Bone marrow (tissue), 2 donors: ENCODE results near the gene HOXB4.

Experiments used
- DNase-seq, 2 donors: peaks; one replicate each; lab custom pipeline; 2025; lab: John Stamatoyannopoulos, UW

Gene HOXB4

GRCh38 chr17:48589831-48590606 is 11.9 kb upstream of the HOXB4 start, which contains the start of gene HOXB3:
HOXB3 (minus strand) TSS chr17:48590241; CDS start chr17:48552474, 37,767 bp downstream.
- peak in 1 of 2 donors; percentile 37 for DNase-seq

- DNase-seq, result no peak
Measured at GRCh38 chr17:48589060-48589830, 11.1 kb upstream of the HOXB4 start.

GRCh38 chr17:48588528-48588927 is 10.4 kb upstream of the HOXB4 start:
- no peak for DNase-seq

- no peak for DNase-seq
Measured at GRCh38 chr17:48588074-48588415, 9.9 kb upstream of the HOXB4 start.

GRCh38 chr17:48587276-48588073 is 9.3 kb upstream of the HOXB4 start:
- DNase-seq, result no peak

- DNase-seq, result peak in 1 of 2 donors; percentile 42
Measured at GRCh38 chr17:48586355-48587258, 8.5 kb upstream of the HOXB4 start.

GRCh38 chr17:48584223-48584741 is 6.1 kb upstream of the HOXB4 start:
- no peak for DNase-seq

GRCh38 chr17:48583708-48584222 is 5.6 kb upstream of the HOXB4 start:
- no peak for DNase-seq

- DNase-seq, result no peak
Measured at GRCh38 chr17:48582750-48583069, 4.6 kb upstream of the HOXB4 start.

GRCh38 chr17:48579760-48580554 is 1.8 kb upstream of the HOXB4 start:
- DNase-seq, result peak in 1 of 2 donors; percentile 14

GRCh38 chr17:48579471-48579759 is 1.3 kb upstream of the HOXB4 start:
- no peak for DNase-seq

GRCh38 chr17:48578616-48579470 is 693 bp upstream of the HOXB4 start:
- DNase-seq, result peak in 1 of 2 donors; percentile 77

GRCh38 chr17:48577330-48577945 is 712 bp downstream of the HOXB4 start:
- DNase-seq, result peak in 1 of 2 donors; percentile 29

- no peak for DNase-seq
Measured at GRCh38 chr17:48576479-48577309, 1.5 kb downstream of the HOXB4 start.

GRCh38 chr17:48575673-48576478 is 2.3 kb downstream of the HOXB4 start:
- no peak for DNase-seq

GRCh38 chr17:48575066-48575582 is 3.0 kb downstream of the HOXB4 start:
- no peak for DNase-seq

GRCh38 chr17:48574505-48575065 is 3.6 kb downstream of the HOXB4 start:
- DNase-seq, result no peak
